ENCODE results near the gene CIT. TPM values are rescaled to one million over a fixed set of nuclear protein-coding genes. Genes with fewer than 3 reads are reported as not detected.
A peak's percentile ranks its signal among the peaks of the same experiment; 100 is the strongest.

Gene CIT
- total and polyA plus RNA-seq, 2 donors (not counting 3 experiments of a cell fraction or from before 2014, with no cell fraction given): 13.3 to 61.8 TPM

- DNase-seq (ENCODE audit: low read depth, low spot score): peak; percentile 8
- no peak overlapping the region for H3K27ac ChIP-seq (ENCODE audit: insufficient read depth, low read depth, low read length)
- no peaks in the 10 kb centered on the region for H3K9me1 ChIP-seq (replicated peaks; ENCODE audit: control insufficient read depth, extremely low read depth, insufficient read depth, low read length)
- H2AFZ ChIP-seq (ENCODE audit: low read depth, low read length): no peak overlapping the region
- H4K20me1 ChIP-seq (replicated peaks; ENCODE audit: control insufficient read depth, extremely low read depth, insufficient read depth, low read length): no peaks in the 10 kb centered on the region
- H3K4me2 ChIP-seq (ENCODE audit: insufficient read depth, low read length): no peak overlapping the region
- no peak for FAIRE-seq
- no peaks in the 10 kb centered on the region for H3K4me1 ChIP-seq (ENCODE audit: control insufficient read depth, extremely low read depth, insufficient read depth, low read length)
- ChIA-PET POLR2A (no interaction called here), CTCF (interaction anchor here (1.7 kb wide), 1 partner anchor 28 kb away, joined by 7 read pairs; no protein-coding TSS in a partner anchor)
- no TSS peak for BruUV-seq (replicated peaks)
- dilution Hi-C loops (cut with MboI; ENCODE audit: extremely low pct_ligation_motif_present, low sequenced_read_pairs): no loop called here
- TF ChIP-seq EZH2 (IDR thresholded peaks at IDR 0.05; ENCODE audit: borderline replicate concordance, low read depth, low read length, severe bottlenecking): no peak
- H3K79me2 ChIP-seq (ENCODE audit: control insufficient read depth, insufficient read depth, low read length): no peaks in the 10 kb centered on the region
- H3K36me3 ChIP-seq (ENCODE audit: control insufficient read depth in 2 of 2, extremely low read depth in 1 of 2, insufficient read depth in 2 of 2, low read length in 2 of 2): no peaks in the 10 kb centered on the region
- H3K9me3 ChIP-seq (replicated peaks; ENCODE audit: control insufficient read depth, insufficient read depth, low read length): no peaks in the 10 kb centered on the region
- H3K27me3 ChIP-seq (ENCODE audit: control insufficient read depth in 2 of 2, insufficient read depth in 2 of 2, low read length in 2 of 2): no peaks in the 10 kb centered on the region
- H3K9ac ChIP-seq (replicated peaks; ENCODE audit: extremely low read depth, insufficient read depth, low read length): no peak overlapping the region
- no peak overlapping the region for H3K4me3 ChIP-seq (replicated peaks in 1 of 3; ENCODE audit: insufficient read depth in 1 of 3, low read depth in 1 of 3, low read length in 3 of 3)
- intact Hi-C loops (cut with micrococcal nuclease): no loop called here
Measured at GRCh38 chr12:119809023-119809422, 68.1 kb downstream of the CIT start.

DNA sequence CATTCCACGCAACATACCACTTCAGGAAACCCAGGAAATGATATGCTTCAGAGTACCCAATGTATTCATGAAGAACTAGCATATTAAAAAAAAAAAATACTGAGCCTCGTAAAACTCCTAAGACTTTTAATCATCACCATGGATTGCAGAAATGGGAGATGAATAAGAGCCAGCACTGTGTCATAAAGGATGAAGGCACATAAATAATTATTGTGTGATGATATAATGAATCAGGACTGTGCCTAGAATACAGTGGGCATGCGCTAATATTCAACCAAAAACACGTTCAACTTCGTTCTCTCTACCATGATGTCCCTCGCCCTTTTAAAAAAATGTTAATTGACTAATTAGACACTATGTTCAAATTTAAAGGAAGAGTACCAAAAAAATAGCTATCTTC lies 68.7 kb downstream of the CIT start:
- no peak overlapping the region for H3K9ac ChIP-seq (replicated peaks; ENCODE audit: extremely low read depth, insufficient read depth, low read length)
- H3K79me2 ChIP-seq (ENCODE audit: control insufficient read depth, insufficient read depth, low read length): no peaks in the 10 kb centered on the region
- no peaks in the 10 kb centered on the region for H4K20me1 ChIP-seq (replicated peaks; ENCODE audit: control insufficient read depth, extremely low read depth, insufficient read depth, low read length)
- no peaks in the 10 kb centered on the region for H3K36me3 ChIP-seq (ENCODE audit: control insufficient read depth in 2 of 2, extremely low read depth in 1 of 2, insufficient read depth in 2 of 2, low read length in 2 of 2)
- ChIA-PET CTCF (interaction anchor here (1.7 kb wide), 1 partner anchor 28 kb away, joined by 7 read pairs; no protein-coding TSS in a partner anchor), POLR2A (no interaction called here)
- H3K4me3 ChIP-seq (replicated peaks in 1 of 3; ENCODE audit: insufficient read depth in 1 of 3, low read depth in 1 of 3, low read length in 3 of 3): no peak overlapping the region
- no peak for DNase-seq (ENCODE audit: low read depth, low spot score)
- H3K9me1 ChIP-seq (replicated peaks; ENCODE audit: control insufficient read depth, extremely low read depth, insufficient read depth, low read length): no peaks in the 10 kb centered on the region
- no peak for FAIRE-seq
- no peak overlapping the region for H3K4me2 ChIP-seq (ENCODE audit: insufficient read depth, low read length)
- H2AFZ ChIP-seq (ENCODE audit: low read depth, low read length): no peak overlapping the region
- TF ChIP-seq POLR2AphosphoS5 (IDR thresholded peaks at IDR 0.05; ENCODE audit: insufficient read depth, low read depth, low read length) (no peak), FOS (IDR thresholded peaks at IDR 0.05; ENCODE audit: borderline replicate concordance, insufficient read depth, low read length) (no peak), POLR2A (IDR thresholded peaks at IDR 0.05; ENCODE audit: low read depth, low read length) (no peak), MYC (IDR thresholded peaks at IDR 0.05; ENCODE audit: low read depth, low read length) (no peak), MAX (IDR thresholded peaks at IDR 0.05; ENCODE audit: insufficient read depth, insufficient read length) (no peak), JUN (IDR thresholded peaks at IDR 0.05; ENCODE audit: borderline replicate concordance, insufficient read depth, insufficient read length, low read depth) (no peak), EZH2 (IDR thresholded peaks at IDR 0.05; ENCODE audit: borderline replicate concordance, low read depth, low read length, severe bottlenecking) (no peak), GATA2 (IDR thresholded peaks at IDR 0.05; ENCODE audit: insufficient read depth, insufficient read length, low read depth, low read length) (no peak)
- TF ChIP-seq, protein P1, sequence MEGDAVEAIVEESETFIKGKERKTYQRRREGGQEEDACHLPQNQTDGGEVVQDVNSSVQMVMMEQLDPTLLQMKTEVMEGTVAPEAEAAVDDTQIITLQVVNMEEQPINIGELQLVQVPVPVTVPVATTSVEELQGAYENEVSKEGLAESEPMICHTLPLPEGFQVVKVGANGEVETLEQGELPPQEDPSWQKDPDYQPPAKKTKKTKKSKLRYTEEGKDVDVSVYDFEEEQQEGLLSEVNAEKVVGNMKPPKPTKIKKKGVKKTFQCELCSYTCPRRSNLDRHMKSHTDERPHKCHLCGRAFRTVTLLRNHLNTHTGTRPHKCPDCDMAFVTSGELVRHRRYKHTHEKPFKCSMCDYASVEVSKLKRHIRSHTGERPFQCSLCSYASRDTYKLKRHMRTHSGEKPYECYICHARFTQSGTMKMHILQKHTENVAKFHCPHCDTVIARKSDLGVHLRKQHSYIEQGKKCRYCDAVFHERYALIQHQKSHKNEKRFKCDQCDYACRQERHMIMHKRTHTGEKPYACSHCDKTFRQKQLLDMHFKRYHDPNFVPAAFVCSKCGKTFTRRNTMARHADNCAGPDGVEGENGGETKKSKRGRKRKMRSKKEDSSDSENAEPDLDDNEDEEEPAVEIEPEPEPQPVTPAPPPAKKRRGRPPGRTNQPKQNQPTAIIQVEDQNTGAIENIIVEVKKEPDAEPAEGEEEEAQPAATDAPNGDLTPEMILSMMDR (IDR thresholded peaks at IDR 0.05; ENCODE audit: extremely low read depth in 1 of 2, insufficient read depth in 1 of 2, low read depth in 1 of 2, low read length in 2 of 2): no peak
- no peaks in the 10 kb centered on the region for H3K9me3 ChIP-seq (replicated peaks; ENCODE audit: control insufficient read depth, insufficient read depth, low read length)
- H3K27ac ChIP-seq (ENCODE audit: insufficient read depth, low read depth, low read length): no peak overlapping the region
- dilution Hi-C loops (cut with MboI; ENCODE audit: extremely low pct_ligation_motif_present, low sequenced_read_pairs): no loop called here
- H3K27me3 ChIP-seq (ENCODE audit: control insufficient read depth in 2 of 2, insufficient read depth in 2 of 2, low read length in 2 of 2): no peaks in the 10 kb centered on the region
- H3K4me1 ChIP-seq (ENCODE audit: control insufficient read depth, extremely low read depth, insufficient read depth, low read length): no peaks in the 10 kb centered on the region
- intact Hi-C loops (cut with micrococcal nuclease): no loop called here
- BruUV-seq (replicated peaks): no TSS peak
